SK-N-SH (cell line): ENCODE results near the gene ZNHIT2. TPM values are rescaled to one million over a fixed set of nuclear protein-coding genes. Genes with fewer than 3 reads are reported as not detected.

Experiments used
- CTCF ChIA-PET: fragments of 300-600, 350-600 bp; formaldehyde crosslinking; extraction: SDS; loops from one replicate; lab custom pipeline; 2021; lab: Yijun Ruan, JAX
- POLR2A ChIA-PET: fragments of 350-600 bp; sonication (Branson Sonifier 250); formaldehyde crosslinking; extraction: SDS; loops from one replicate; lab custom pipeline; 2020; ENCODE audit warnings: antibody characterized with exemption, inconsistent platforms; lab: Yijun Ruan, JAX
- DNase-seq: peaks from one replicate; pipeline ENCODE4 v3.0.0; 2012
- H2AFZ ChIP-seq: fragments of 200-600 bp; sonication (generic); 2 replicates; pipeline ENCODE4 v1.8.1; 2016; ENCODE audit warnings: antibody characterized with exemption, mild to moderate bottlenecking, low read depth
- H3F3A ChIP-seq: fragments of 200-600 bp; sonication (generic); replicated peaks from 2 replicates; pipeline ENCODE3; 2016; ENCODE audit warnings: antibody characterized with exemption, mild to moderate bottlenecking; ENCODE audit not compliant: insufficient read depth
- H3K27ac ChIP-seq, 2 experiments: fragments of 200-500 bp in 1 of 2; fragments of 200-600 bp in 1 of 2; sonication (Bioruptor generic) in 1 of 2; sonication (generic), shearing (Covaris generic) in 1 of 2; 2 replicates each; pipeline versions ENCODE4 v1.5.1 to v1.6.1; 2014 to 2016; ENCODE audit warnings: low read depth in 2 of 2, inconsistent platforms in 1 of 2, low read length in 1 of 2, mild to moderate bottlenecking in 1 of 2, mixed read lengths in 1 of 2
- H3K27me3 ChIP-seq: fragments of 200-600 bp; sonication (generic), shearing (Covaris generic); 2 replicates; pipeline ENCODE4 v1.6.1; 2016; ENCODE audit warnings: mixed run types; ENCODE audit not compliant: insufficient read depth
- H3K36me3 ChIP-seq, 2 experiments: fragments of 200-500 bp in 1 of 2; fragments of 200-600 bp in 1 of 2; sonication (Bioruptor generic) in 1 of 2; sonication (generic) in 1 of 2; replicated peaks in 1 of 2; 2 replicates each; pipeline versions ENCODE3 to v1.5.1; 2014 to 2016; ENCODE audit warnings: low read length in 1 of 2, mild to moderate bottlenecking in 1 of 2; ENCODE audit not compliant: insufficient read depth in 2 of 2, control insufficient read depth in 1 of 2
- H3K4me1 ChIP-seq, 2 experiments: fragments of 200-500 bp in 1 of 2; fragments of 200-600 bp in 1 of 2; sonication (Bioruptor generic) in 1 of 2; sonication (generic), shearing (Covaris generic) in 1 of 2; 2 replicates each; pipeline versions ENCODE4 v1.5.1 to v1.6.1; 2014 to 2016; ENCODE audit warnings: low read depth in 1 of 2, low read length in 1 of 2, mixed run types in 1 of 2; ENCODE audit not compliant: insufficient read depth in 2 of 2, control insufficient read depth in 1 of 2
- H3K4me2 ChIP-seq: fragments of 200-600 bp; sonication (generic), shearing (Covaris generic); 2 replicates; pipeline ENCODE4 v1.6.1; 2017; ENCODE audit warnings: mixed run types
- H3K4me3 ChIP-seq, 2 experiments: fragments of 200-500 bp in 1 of 2; fragments of 200-600 bp in 1 of 2; sonication (Bioruptor generic) in 1 of 2; sonication (generic), shearing (Covaris generic) in 1 of 2; 2 replicates each; pipeline versions ENCODE4 v1.5.1 to v1.8.1; 2014 to 2016; ENCODE audit warnings: low read depth in 2 of 2, inconsistent platforms in 1 of 2, low read length in 1 of 2, mild to moderate bottlenecking in 1 of 2, mixed read lengths in 1 of 2, moderate library complexity in 1 of 2
- H3K79me2 ChIP-seq: fragments of 200-600 bp; sonication (generic); 2 replicates; pipeline ENCODE4 v1.8.1; 2017; ENCODE audit warnings: mild to moderate bottlenecking; ENCODE audit not compliant: insufficient read depth
- H3K9ac ChIP-seq: fragments of 200-600 bp; sonication (generic); 2 replicates; pipeline ENCODE4 v1.6.1; 2017; ENCODE audit warnings: mixed run types
- H3K9me2 ChIP-seq: fragments of 200-600 bp; sonication (generic); 2 replicates; pipeline ENCODE4 v1.6.1; 2017; ENCODE audit warnings: mixed run types
- H3K9me3 ChIP-seq: fragments of 200-600 bp; sonication (generic); 2 replicates; pipeline ENCODE4 v1.6.1; 2017; ENCODE audit warnings: mixed run types, mild to moderate bottlenecking, moderate library complexity
- H4K20me1 ChIP-seq: fragments of 200-600 bp; sonication (generic); 2 replicates; pipeline ENCODE4 v1.6.1; 2017; ENCODE audit warnings: mild to moderate bottlenecking, mixed run types; ENCODE audit not compliant: insufficient read depth
- CTCF ChIP-seq: fragments of 200-600 bp; sonication (generic); IDR thresholded peaks from 2 replicates; pipeline ENCODE4 v1.6.1; 2017; ENCODE audit warnings: antibody characterized with exemption, mild to moderate bottlenecking, moderate library complexity
- EP300 ChIP-seq, 2 experiments: IDR thresholded peaks; 2 replicates each; pipeline versions ENCODE4 v1.4.0 to v1.6.1; 2012; ENCODE audit warnings: borderline replicate concordance in 1 of 2, low read depth in 1 of 2, low read length in 1 of 2
- GABPA ChIP-seq: IDR thresholded peaks from 2 replicates; pipeline ENCODE4 v1.4.0; 2012; ENCODE audit warnings: low read depth, mild to moderate bottlenecking
- PBX3 ChIP-seq: IDR thresholded peaks from 2 replicates; pipeline ENCODE4; 2012
- RCOR1 ChIP-seq: fragments of 150-350 bp; IDR thresholded peaks from 2 replicates; pipeline ENCODE4 v1.6.1; 2017; ENCODE audit warnings: antibody characterized with exemption, low read length
- RXRA ChIP-seq: IDR thresholded peaks from 2 replicates; pipeline ENCODE4 v1.4.0; 2012; ENCODE audit warnings: low read depth, mild to moderate bottlenecking, borderline replicate concordance
- ZBTB33 ChIP-seq: IDR thresholded peaks from 2 replicates; pipeline ENCODE4 v1.4.0; 2012; ENCODE audit warnings: low read depth, borderline replicate concordance
- WGBS: methylation state at CpG from one replicate; pipeline ENCODE4 v1.1.6; 2017; ENCODE audit warnings: low lambda C conversion rate; 5-methylcytosine and 5-hydroxymethylcytosine counted together
- polyA plus RNA-seq, 3 experiments: library from polyadenylated mRNA; depleted of rRNA; stranded (reverse); fragments of >200 nt; gene quantifications; 2 replicates each; pipeline ENCODE4 v1.2.3, GENCODE V29; 2012

The ZNHIT2 gene
- polyA plus RNA-seq, 1 of the 3 experiments (the other 2 are of a cell fraction), result 5.6 TPM

- POLR2A ChIA-PET, result interaction anchor here (0.7 to 2.5 kb wide), 2 partner anchors 8 to 25 kb away, joined by 5 to 7 read pairs; partner anchors contain the start of gene TM7SF2
- DNase-seq, result no peak
Observed at GRCh38 chr11:65103476-65103875, 14.0 kb downstream of the ZNHIT2 start.

GRCh38 chr11:65102142-65103095, 15.1 kb downstream of the ZNHIT2 start:
- CTCF ChIA-PET, result interaction anchor here (12.6 kb wide), 1 partner anchor 10 kb away, joined by 150 read pairs; the partner anchor contains the start of gene TM7SF2
- Histone ChIP-seq H3K4me1 (no peaks in the 10 kb centered on the region; a peak in 1 of 4 replicates), H3K27me3 (no peaks in the 10 kb centered on the region), H2AFZ (no peak overlapping the region), H3K9ac (no peak overlapping the region), H4K20me1 (peaks cover 9% of the 10 kb centered on the region), H3K9me2 (no peaks in the 10 kb centered on the region), H3K27ac (peak overlapping the region in 1 of 2 experiments; percentile 21; a peak in 1 of 4 replicates), H3K79me2 (peaks cover 70% of the 10 kb centered on the region), H3K36me3 (peaks cover under 1 to 8% of the 10 kb centered on the region in 2 experiments), H3K9me3 (no peaks in the 10 kb centered on the region), H3F3A (no peaks in the 10 kb centered on the region), H3K4me2 (no peak overlapping the region), H3K4me3 (no peak overlapping the region)
- 88% methylated on average over 8 of the region's 8 CpGs for WGBS
- POLR2A ChIA-PET, result interaction anchor here (0.8 to 2.5 kb wide), 2 partner anchors 9 to 89 kb away, joined by 7 to 8 read pairs; partner anchors contain the start of gene TM7SF2
- DNase-seq, result no peak
- no peak for TF ChIP-seq CTCF
- no peak for TF ChIP-seq RCOR1
- TF ChIP-seq GABPA, result no peak

More at GRCh38 chr11:65103476-65103875, 14.0 kb downstream of the ZNHIT2 start:
- Histone ChIP-seq H2AFZ (no peak overlapping the region), H3K4me2 (no peak overlapping the region), H3K4me3 (no peak overlapping the region), H3K9me3 (no peaks in the 10 kb centered on the region), H3K9ac (no peak overlapping the region), H3K27ac (no peak overlapping the region), H3K27me3 (no peaks in the 10 kb centered on the region), H3F3A (no peaks in the 10 kb centered on the region), H4K20me1 (peaks cover 9% of the 10 kb centered on the region), H3K4me1 (no peaks in the 10 kb centered on the region; a peak in 1 of 4 replicates), H3K79me2 (peaks cover 59% of the 10 kb centered on the region), H3K9me2 (no peaks in the 10 kb centered on the region), H3K36me3 (peaks cover 8 to 9% of the 10 kb centered on the region in 2 experiments)
- TF ChIP-seq RXRA, result no peak
- CTCF ChIA-PET, result interaction anchor here (1.1 to 12.6 kb wide), 2 partner anchors 9 to 90 kb away, joined by 3 to 150 read pairs; partner anchors contain the start of genes ARL2 and TM7SF2

- DNase-seq, result no peak
- TF ChIP-seq ZBTB33 (no peak), CTCF (peak; percentile 35; the same call in 1 of the 2 replicates), EP300 (IDR thresholded peaks at IDR 0.05; ENCODE audit: borderline replicate concordance in 1 of 2, low read depth in 1 of 2, low read length in 1 of 2) (no peak), PBX3 (no peak)
Observed at GRCh38 chr11:65100674-65101350, 16.7 kb downstream of the ZNHIT2 start.

More at GRCh38 chr11:65100674-65101350, 16.7 kb downstream of the ZNHIT2 start:
- no peak overlapping the region for H3K9ac ChIP-seq
- no peaks in the 10 kb centered on the region for H3K9me3 ChIP-seq
- peaks cover 0 to 8% of the 10 kb centered on the region in 2 experiments for H3K36me3 ChIP-seq
- H3K27me3 ChIP-seq, result no peaks in the 10 kb centered on the region
- peaks cover 0 to 7% of the 10 kb centered on the region in 2 experiments; a peak in 1 of 4 replicates for H3K4me1 ChIP-seq
- no peaks in the 10 kb centered on the region for H3K9me2 ChIP-seq
- no peak overlapping the region for H3K4me2 ChIP-seq
- peaks cover 73% of the 10 kb centered on the region for H3K79me2 ChIP-seq
- POLR2A ChIA-PET, result interaction anchor here (3.4 kb wide), 1 partner anchor 10 kb away, joined by 27 read pairs; the partner anchor contains the start of gene TM7SF2
- WGBS, result 92% methylated on average over 6 of the region's 6 CpGs
- H2AFZ ChIP-seq, result no peak overlapping the region
- peaks cover 9% of the 10 kb centered on the region for H4K20me1 ChIP-seq
- H3F3A ChIP-seq, result no peaks in the 10 kb centered on the region
- H3K27ac ChIP-seq, result no peak overlapping the region
- CTCF ChIA-PET, result interaction anchor here (1.1 to 12.6 kb wide), 2 partner anchors 8 to 11 kb away, joined by 5 to 150 read pairs; partner anchors contain the start of gene TM7SF2
- no peak overlapping the region for H3K4me3 ChIP-seq
